Suprapubic skin (tissue), 3 donors: Measurements from ENCODE around the gene DNAI1.

Experiments
- POLR2A ChIP-seq, 2 donors: fragments of 450-650 bp; IDR thresholded peaks; one replicate each; pipeline ENCODE4 v1.6.1; 2017; ENCODE audit warnings: antibody characterized with exemption in 2 of 2, mild to moderate bottlenecking in 2 of 2, moderate library complexity in 2 of 2
- TF ChIP-seq, protein P1 (sequence below), 2 donors: fragments of 200-600 bp in 1 of 2; fragments of 450-650 bp in 1 of 2; sonication (generic) in 1 of 2; IDR thresholded peaks; one replicate each; pipeline ENCODE4 v1.5.1; 2016 to 2019; ENCODE audit warnings: antibody characterized with exemption in 2 of 2, mild to moderate bottlenecking in 1 of 2, moderate library complexity in 1 of 2

DNA sequence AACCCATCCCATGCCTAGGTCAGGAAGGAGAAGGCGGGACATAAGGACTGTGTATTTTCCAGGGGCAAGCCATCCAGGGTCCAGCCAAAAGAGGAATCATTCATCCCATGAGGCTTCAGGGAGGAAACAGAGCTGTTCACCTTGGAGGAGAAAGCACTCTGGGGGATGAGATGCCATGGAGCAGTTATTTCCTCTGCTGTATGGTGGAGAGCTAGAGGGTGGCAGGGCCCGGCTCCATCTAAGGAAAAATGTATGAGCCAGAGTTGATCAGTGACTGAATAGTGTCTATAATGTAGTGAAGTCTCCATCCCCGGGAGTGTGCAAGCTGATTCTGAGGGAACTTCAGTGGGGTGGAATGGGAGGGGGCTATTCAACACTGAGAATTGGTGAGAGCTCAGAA lies 56.2 kb downstream of the DNAI1 start:
- TF ChIP-seq POLR2A (IDR thresholded peaks at IDR 0.05), result no peak
- TF ChIP-seq, protein P1, sequence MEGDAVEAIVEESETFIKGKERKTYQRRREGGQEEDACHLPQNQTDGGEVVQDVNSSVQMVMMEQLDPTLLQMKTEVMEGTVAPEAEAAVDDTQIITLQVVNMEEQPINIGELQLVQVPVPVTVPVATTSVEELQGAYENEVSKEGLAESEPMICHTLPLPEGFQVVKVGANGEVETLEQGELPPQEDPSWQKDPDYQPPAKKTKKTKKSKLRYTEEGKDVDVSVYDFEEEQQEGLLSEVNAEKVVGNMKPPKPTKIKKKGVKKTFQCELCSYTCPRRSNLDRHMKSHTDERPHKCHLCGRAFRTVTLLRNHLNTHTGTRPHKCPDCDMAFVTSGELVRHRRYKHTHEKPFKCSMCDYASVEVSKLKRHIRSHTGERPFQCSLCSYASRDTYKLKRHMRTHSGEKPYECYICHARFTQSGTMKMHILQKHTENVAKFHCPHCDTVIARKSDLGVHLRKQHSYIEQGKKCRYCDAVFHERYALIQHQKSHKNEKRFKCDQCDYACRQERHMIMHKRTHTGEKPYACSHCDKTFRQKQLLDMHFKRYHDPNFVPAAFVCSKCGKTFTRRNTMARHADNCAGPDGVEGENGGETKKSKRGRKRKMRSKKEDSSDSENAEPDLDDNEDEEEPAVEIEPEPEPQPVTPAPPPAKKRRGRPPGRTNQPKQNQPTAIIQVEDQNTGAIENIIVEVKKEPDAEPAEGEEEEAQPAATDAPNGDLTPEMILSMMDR (IDR thresholded peaks at IDR 0.05), result no peak
